NCI-H748 (cell line): ENCODE results near the gene IFT27.

Experiments
- DNase-seq: peaks from one replicate; lab custom pipeline; 2025; ENCODE audit not compliant: unreplicated experiment; lab: John Stamatoyannopoulos, UW

Gene IFT27

GRCh38 chr22:36797374-36797773, 21.5 kb upstream of the IFT27 start:
- no peak for DNase-seq

DNA sequence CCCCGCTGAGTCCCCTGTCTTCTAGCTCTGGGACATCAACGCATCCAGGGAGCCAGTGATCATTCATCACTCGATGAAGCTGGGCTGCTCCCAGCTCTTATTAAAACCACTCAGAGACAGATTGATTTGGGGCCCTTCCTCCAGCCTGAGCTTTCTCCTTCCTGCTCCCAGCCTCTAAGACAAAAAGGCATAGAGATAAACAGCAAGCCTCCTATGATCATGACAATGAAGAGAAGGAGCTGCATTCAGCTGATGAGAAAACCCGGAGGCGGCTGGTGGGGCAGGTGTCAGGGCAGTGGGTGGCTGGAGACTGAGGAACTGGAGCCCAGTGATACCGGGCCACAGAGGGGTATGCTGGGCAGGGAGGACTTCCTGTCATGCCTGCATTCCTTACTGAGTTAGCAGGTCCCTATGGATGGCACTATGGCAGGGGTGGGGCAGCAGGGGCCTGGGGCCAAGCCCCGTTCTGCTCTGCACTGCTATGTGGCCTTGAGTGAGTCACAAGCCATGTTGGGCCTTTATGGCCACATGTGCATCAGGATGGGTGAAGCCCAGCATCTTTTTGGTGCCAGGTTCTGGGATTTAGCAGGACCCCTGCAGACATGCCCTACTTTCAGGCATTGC, 20.7 kb upstream of the IFT27 start:
- no peak for DNase-seq

DNA sequence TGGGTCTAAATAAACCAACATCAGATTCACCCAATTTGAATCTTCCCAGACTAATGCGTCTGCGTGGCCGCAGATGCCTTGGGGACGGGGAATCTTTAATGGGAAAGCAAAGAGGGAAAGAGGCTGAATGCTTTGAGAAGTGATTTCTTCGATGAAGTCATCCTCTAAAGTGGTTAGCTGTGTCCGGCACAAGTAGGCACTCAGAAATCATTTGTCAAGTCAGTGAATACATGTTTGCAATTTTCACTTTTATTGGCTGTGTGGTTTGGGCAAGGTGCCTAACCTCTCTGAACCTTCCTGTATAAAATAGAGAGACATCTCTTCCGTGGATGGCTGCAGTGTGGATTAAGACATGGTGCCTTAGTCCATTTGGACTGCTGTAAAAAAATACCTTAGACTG, 19.7 kb upstream of the IFT27 start:
- no peak for DNase-seq

- DNase-seq = no peak
These were observed 14.7 kb upstream of the IFT27 start for GRCh38 chr22:36790648-36791047.

- no peak for DNase-seq
These were observed 11.5 kb upstream of the IFT27 start for GRCh38 chr22:36787204-36787988.

DNA sequence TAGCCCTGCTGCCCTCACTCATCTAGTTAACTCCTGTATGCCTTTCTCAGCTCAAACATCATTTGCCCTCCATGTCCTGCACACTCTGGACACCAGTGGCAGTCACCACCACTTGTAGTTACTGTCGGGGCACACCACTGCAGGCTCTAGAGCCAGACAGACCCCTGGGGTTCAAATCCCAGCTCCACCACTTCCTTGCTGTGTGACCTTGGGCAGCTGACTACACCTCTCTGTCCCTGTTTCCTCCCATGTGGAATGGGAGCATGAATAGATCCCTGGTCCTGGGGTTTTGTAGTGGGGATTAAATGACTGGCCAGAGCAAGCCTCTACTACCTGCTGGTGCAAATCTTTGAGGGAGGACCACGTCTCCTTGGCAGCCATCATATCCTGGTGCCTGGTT, 7.8 kb upstream of the IFT27 start:
- DNase-seq = no peak

DNA sequence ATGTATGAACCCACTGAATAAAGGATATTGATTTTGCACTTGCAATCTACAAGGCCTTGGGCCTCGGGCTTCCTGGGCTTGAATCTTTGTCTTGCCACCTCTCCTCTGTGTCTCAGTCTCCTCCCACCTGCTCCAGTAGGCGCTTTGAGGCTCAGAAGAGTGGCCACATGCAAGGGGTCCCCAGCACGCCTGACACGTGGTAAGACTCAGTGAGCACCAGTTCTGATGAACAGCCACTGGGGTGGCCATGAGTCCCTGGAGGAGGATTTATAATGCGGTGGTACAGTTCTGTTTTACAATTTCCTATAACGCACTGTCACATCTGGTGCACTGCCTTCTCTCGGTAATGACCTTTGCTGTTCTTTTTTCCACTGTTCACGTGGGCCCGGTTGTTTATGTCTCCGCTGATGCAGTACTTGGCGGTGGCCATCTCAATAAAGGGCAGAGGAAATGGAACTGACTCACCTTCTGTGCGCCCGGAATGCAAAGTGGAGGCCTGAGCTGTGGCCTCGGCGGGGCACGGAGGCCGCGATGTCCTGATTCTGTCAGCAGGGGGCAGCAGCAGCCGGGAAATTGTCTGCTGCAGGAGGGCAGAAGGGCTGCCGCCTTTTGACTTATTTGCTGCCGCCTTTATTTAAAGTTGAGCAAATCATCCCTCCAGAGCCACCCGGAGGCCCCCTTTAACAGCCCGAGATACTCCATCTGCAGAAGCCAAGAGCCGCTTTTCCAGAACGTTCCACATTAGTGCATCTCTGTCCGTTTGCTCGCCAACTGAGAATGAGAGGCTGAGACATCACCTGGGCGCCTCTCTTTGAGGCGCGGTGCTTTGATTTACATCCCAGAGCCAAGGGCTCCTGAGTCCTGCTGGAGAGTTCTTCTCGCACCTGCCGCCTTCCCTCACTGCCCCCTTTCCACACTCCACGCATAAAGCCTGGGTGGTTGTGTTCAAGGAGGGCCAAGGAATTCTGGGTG, 6.0 kb upstream of the IFT27 start:
- peak; percentile 61 for DNase-seq

GRCh38 chr22:36778020-36778419, 2.1 kb upstream of the IFT27 start:
- no peak for DNase-seq

GRCh38 chr22:36776722-36777121, 803 bp upstream of the IFT27 start:
- DNase-seq = no peak

GRCh38 chr22:36775586-36775963, 344 bp downstream of the IFT27 start:
- peak; percentile 63 for DNase-seq

GRCh38 chr22:36773935-36774334, 2.0 kb downstream of the IFT27 start:
- DNase-seq = peak; percentile 10

GRCh38 chr22:36772451-36772850, 3.5 kb downstream of the IFT27 start:
- no peak for DNase-seq

GRCh38 chr22:36771356-36772063, 4.4 kb downstream of the IFT27 start:
- no peak for DNase-seq

- no peak for DNase-seq
These were observed 5.2 kb downstream of the IFT27 start for GRCh38 chr22:36770513-36771231.

DNA sequence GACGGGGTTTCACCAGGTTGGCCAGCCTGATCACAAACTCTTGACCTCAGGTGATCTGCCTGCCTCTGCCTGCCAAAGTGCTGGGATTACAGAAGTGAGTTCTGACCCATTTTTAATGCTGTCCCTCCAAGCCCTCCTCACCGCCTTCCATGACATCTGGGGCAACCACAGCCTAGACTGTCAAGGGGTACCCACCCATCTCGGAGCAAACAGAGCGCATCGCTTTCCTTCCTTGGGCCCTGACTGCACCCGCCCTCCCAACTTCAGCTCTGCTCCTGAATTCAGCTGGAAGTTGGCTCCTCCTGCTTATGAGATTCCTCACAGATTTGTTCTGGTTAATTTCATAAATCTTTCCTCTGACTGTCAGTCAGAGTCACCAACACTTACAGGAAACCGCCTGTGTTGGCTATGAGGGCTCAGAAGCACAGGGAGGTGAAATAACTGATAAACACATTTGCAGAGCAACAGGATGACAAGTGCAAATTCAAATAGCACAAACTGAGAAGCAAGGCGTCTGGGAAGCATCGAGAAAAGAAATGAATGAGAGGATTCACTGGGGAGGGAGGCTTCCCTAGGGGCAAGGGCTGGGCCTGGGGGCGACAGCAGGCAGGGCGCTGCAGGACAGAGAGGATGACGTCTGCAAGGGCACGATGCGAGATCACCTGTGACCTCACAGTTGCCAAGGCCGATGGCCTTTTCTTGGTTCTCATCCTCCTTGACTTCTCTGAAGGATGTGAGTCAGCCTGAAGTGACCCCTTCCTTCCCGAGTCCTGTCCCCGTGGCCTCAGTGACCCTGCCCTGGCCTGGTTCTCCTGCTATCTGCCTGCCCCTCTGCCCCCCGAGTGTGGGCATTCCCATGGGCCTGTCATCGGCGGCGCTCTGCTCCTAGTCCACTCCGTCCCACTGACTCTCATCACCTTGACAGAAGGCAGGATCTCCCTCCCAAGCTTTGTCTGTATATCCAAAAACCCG, 6.1 kb downstream of the IFT27 start:
- DNase-seq = no peak

GRCh38 chr22:36768616-36769015, 7.3 kb downstream of the IFT27 start:
- DNase-seq = no peak

DNA sequence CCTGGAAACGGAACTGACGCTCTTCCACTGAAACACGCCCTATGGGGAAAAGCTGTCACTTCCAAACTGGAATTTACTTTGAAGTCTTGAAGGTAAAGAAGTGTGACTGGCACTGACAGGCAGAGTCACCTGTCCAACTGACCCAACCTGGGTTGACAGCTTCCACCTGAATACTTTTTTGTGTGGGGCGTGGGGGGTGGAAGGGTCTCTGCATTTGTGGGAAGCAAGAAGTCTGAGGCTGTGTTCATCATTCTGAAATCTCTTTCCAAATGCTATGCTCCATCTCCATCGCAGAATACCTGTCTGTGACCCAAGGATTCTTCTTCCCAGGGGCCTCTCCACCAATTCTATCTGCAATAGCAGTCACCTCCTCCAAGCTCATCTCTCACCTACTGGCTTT, 7.8 kb downstream of the IFT27 start:
- DNase-seq = no peak

DNA sequence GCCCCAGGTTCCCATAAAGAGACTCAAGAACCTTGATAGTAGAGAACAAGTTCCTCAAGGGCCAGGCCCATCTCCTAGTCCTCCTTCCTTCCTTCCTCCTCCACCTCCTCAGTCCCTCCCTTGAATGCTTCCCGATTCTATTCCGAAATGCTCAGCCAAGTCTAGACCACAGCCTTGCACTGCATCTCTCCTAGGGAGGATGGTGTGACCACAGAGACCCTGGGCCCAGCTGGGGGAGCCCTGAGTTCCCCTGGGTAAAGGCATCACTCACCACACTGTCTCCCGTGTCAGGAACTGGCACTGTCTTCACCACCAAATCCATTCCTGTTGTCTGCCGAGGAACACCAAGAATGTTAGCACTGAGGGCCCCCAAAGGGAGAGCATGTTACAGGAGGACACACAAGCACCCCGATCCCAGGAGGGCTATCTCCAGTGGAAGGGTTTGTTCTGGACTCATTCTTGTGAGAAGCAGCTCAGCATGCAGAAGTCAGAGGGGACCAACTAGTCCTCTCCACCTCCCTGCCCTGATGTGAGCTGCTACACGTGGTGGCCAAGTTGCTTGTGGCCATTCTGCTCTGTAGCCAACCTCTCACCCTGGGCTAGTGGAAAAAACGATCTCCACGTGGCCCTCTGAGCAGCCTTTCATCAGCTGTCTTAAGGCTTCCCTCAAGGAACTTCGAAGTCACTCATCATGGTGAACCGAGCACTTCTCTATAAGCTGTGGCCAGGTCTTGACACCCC, 8.7 kb downstream of the IFT27 start:
- no peak for DNase-seq
